SH-SY5Y (cell line): Measurements from ENCODE around the gene PABPC1L.

Experiments used
- GATA2 ChIP-seq: IDR thresholded peaks from 2 replicates; pipeline ENCODE4 v1.6.1; 2011; ENCODE audit warnings: mild to moderate bottlenecking, low read depth, low read length
- GATA3 ChIP-seq: IDR thresholded peaks from 2 replicates; pipeline ENCODE4 v1.6.1; 2011; ENCODE audit warnings: low read depth, mild to moderate bottlenecking, low read length, moderate library complexity

The PABPC1L gene

DNA sequence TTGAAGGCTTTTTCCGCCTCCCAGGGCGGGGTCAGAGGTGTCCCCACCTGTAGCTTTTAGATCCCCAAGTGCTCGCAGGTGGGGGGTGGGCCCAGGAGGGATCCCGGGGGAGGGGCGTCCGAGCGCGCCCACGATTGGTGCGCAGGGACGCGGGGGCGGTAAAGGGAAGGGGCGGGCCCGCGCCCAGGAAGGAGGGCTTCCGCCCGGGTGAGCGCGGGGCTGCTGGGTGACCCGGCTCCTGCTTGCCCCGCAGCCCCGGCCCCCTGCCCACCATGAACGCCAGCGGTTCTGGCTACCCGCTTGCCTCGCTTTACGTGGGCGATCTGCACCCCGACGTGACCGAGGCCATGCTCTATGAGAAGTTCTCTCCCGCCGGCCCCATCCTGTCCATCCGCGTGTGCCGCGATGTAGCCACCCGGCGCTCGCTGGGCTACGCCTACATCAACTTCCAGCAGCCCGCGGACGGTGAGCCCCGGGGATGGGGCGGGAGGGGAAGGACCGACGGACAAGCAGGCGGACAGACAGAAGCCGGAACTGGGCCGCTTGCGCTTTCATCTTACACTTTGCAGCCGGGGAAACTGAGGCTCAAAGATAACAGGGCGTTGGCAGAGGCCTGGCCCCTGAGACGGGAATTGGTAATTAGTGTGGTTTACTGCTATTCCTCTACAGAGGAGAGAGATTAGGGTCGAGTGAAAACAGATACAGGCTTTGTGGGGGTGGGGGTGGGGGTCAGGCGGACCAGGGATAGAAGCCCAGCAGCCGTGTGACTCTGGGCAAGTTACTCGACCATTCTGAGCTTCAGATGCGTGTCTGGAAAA, at the start of gene PABPC1L:
Gene PABPC1L, plus strand, starts transcription at position 189 of the 818 bp plus-strand sequence. Its CDS starts 84 bp downstream, at position 273.
- TF ChIP-seq GATA2 = no peak
- no peak for TF ChIP-seq GATA3

DNA sequence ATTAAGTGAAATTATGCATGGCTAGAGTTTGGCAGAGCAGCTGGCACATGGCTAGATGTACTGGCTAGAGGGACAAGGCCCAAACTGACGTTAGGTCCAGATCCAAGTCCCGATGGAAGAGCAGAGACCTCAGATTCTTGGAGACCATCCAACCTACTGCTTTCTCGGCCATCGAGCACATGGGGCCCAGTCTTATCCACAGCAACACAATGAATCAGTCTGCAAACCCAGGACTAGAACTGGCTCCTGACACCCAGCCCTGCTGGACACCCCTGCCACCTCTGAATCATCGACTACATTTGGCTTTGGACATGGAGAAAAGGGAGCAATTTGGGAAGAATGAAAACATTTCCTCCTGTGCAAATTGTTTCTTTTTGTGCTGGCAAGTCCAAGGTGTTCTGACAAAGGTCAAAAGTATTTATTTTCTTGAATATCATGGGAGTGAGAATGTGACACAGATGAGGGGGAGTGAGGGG, 48.3 kb upstream of the PABPC1L start:
- TF ChIP-seq GATA3 (no peak), GATA2 (no peak)

- TF ChIP-seq GATA3 (no peak), GATA2 (no peak)
These were observed 47.6 kb upstream of the PABPC1L start for GRCh38 chr20:44862286-44862685.

DNA sequence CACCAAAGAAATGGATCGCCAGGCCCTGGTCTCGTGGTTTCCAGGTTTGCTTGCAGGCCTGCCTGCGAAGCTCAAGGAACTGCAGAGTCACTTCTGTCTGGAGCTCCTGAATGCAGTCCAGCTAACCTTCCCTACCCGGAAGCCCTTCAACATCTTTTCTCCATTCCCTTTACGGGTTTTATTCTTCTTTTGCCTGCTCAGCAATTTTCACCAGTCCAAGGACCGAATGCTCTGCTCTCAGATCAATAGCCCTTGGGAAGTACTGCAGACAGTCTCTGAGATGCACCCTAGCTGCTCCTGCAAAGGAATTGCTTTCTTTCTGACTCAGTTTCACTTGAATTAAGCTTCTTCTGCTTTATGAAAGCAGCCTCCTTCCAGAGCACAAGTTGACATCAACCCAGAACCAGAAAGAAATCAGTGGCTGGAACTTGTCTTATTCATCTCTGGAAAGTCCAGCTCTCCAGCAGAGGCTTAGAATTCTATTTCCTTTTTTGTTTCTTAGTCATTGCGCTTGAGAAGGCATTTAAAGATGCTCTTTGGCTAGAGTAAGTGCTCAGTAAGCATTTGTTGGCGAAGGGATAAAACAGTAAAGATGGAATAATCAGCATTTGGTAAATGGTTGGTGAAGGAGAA, 43.0 kb upstream of the PABPC1L start:
- TF ChIP-seq GATA2 (no peak), GATA3 (no peak)

- no peak for TF ChIP-seq GATA2
- no peak for TF ChIP-seq GATA3
These were observed 40.4 kb upstream of the PABPC1L start for GRCh38 chr20:44869471-44869870.

GRCh38 chr20:44883214-44883902, 26.5 kb upstream of the PABPC1L start:
- TF ChIP-seq GATA3 (no peak), GATA2 (no peak)

DNA sequence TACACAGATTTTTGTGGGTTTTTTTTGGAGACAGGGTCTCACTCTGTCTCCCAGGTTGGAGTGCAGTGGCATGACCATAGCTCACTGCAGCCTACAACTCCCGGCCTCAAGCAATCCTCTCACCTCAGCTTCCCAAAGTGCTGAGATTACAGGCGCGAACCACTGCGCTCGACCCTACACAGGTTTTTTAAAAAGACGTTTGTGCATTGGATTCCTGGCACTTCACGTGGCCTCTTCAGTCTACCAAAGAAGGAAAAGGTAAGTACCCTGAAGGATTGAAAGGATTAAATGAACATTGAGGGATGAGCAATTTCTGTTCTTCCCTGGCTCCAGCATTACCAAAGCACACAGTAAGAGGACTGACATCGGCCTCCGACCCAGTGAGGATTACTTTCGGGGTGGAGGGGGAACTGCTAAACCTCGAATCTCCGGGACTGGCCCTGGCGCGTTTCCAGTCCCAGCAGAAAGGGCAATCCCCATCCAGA, 24.9 kb upstream of the PABPC1L start:
- TF ChIP-seq GATA3 (no peak), GATA2 (no peak)

- TF ChIP-seq GATA2 (no peak), GATA3 (no peak)
These were observed 24.2 kb upstream of the PABPC1L start, which contains the start of gene YWHAB for GRCh38 chr20:44885392-44886265. YWHAB (plus strand) TSS chr20:44885705; CDS start chr20:44901534, 15,829 bp downstream.

GRCh38 chr20:44886266-44886651, 23.6 kb upstream of the PABPC1L start:
- no peak for TF ChIP-seq GATA2
- no peak for TF ChIP-seq GATA3

DNA sequence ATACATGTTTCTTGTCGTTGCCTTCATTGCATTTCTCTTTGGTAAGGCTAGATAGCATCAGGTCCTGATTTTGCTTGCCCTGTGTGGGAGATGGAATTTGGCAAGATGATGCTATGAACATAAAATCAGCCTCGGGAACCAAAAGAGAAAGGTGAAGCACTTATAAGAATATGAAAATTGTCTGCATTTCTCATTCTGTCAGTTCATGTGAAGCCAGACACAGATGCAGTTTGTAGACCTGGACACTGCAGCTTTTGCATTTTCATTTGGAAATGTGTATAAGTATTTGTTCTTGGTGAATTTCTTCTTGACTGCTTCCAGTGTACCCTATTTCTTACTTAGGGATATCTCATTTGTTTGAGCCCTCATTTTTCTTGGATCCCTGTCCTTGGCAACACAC, 23.0 kb upstream of the PABPC1L start:
- TF ChIP-seq GATA3 (no peak), GATA2 (no peak)

DNA sequence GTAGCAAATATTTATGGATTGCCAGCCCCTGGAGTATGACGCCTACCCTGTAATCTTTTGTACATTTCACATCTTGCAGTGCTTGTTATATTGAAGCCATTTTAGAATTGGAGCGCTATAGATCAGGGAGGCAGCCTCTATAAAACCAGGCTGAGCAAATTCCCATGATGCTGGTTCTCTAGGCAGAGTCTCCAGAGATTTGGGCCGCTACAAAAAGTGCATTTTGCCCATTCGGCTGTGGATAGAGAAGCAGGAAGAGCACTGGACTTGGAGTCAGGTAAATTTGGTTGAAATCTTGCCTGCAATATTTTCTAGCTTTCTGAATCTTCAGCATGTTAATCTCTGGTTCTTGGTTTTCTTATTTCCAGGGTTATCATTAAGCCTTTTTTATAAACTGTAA, 22.4 kb upstream of the PABPC1L start:
- TF ChIP-seq GATA3 (no peak), GATA2 (no peak)

DNA sequence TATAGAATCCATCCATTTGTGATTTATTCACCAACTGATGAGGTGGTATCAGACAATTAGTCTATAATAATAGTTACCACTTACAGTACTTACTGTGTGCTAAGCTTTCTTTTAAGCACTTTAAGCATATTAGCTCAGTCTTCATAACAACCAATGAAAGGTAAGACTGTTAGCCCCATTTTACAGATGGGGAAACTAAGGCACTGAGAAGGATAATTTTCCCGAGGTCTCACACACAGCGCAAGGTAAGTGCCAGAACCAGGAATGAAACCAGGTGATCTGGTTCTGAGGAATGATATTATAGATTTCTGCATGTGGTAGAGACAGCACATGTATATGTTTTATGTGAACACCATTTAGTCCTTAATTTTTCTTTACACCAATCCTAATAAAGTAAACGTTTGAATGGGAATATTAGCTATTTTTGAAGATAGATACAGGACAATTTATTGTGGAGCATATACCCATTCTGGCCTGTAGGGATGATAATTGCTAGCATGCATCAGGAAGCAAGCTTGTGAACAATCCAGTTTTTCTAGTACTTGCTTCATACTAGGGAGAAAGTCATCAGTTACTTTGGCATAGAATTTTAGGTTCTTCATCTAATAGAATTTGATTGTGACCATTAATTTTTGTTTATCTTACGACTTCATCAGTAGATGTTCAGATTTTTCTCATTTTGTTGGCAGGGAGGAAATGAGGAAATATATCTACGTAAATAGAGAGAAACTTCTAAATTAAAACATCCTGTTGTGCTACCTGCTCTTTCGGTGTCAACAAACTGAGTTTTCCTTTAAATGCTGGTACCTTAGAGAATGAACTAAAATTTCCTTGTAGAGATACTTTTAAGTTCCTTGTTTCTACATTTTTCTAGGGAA, 21.4 kb upstream of the PABPC1L start:
- no peak for TF ChIP-seq GATA3
- TF ChIP-seq GATA2 = no peak
